ENCODE measurements around the gene ZFP36L1.

- TF ChIP-seq CTCF (IDR thresholded peaks at IDR 0.05): no peak
- peak in 1 of 4 donors; percentile 96 for TF ChIP-seq POLR2A (IDR thresholded peaks at IDR 0.05)
These were observed 239 bp downstream of the ZFP36L1 start for GRCh38 chr14:68792678-68792978.

Data from upper lobe of left lung (tissue), 4 donors.